ENCODE results near the gene BMPR1B.

The BMPR1B gene

DNA sequence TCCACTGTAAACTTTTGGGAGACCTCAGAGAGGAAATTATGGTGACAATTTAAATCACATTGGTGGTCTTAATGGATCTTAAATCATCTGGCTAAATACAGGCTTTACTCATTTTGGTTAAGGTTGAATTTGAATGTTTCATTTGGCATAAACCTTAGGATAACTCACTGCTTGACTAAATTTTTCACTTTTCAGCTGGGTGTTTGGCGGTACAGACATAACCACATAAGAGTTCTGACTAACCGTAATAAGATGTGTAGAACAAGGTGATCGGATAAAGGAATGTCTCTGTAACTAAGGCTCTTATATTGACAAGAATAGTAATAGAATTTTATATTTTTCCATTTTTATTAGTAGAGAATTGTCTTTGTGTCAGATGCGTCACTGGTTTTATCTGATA is 281.0 kb downstream of the BMPR1B start:
- no peak overlapping the region for H3K4me3 ChIP-seq (ENCODE audit: low read depth, low read length)
- TF ChIP-seq, protein P1, sequence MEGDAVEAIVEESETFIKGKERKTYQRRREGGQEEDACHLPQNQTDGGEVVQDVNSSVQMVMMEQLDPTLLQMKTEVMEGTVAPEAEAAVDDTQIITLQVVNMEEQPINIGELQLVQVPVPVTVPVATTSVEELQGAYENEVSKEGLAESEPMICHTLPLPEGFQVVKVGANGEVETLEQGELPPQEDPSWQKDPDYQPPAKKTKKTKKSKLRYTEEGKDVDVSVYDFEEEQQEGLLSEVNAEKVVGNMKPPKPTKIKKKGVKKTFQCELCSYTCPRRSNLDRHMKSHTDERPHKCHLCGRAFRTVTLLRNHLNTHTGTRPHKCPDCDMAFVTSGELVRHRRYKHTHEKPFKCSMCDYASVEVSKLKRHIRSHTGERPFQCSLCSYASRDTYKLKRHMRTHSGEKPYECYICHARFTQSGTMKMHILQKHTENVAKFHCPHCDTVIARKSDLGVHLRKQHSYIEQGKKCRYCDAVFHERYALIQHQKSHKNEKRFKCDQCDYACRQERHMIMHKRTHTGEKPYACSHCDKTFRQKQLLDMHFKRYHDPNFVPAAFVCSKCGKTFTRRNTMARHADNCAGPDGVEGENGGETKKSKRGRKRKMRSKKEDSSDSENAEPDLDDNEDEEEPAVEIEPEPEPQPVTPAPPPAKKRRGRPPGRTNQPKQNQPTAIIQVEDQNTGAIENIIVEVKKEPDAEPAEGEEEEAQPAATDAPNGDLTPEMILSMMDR (IDR thresholded peaks at IDR 0.05; ENCODE audit: insufficient read depth, low read depth, low read length, missing control alignments): no peak
- DNase-seq (ENCODE audit: low read depth): no peak

DNA sequence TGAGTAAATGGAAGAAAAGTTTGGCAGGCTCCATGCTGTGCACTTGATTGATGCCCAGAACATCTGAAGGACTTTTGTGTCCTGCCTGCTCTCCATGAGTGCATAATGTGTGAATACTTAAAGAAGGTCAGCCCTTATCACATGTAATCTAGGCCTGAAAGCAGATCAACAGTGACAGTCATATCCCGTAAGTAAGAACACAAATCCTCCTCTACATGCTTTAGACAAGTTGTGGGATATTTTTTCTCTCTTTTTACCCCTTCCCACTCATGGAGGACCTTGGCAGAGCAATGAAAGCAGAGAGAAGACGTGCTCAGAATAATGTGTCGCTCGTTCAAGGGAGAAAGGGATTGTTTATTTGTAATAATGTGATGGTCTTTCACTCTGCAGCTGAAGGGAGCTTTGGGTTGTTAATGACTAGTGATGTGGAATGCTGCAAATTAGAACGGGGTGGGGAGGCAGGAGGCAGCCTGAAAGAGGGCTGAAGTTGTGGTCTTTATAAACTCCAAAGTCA is 286.6 kb downstream of the BMPR1B start:
- no peak overlapping the region for H3K4me3 ChIP-seq (ENCODE audit: low read depth, low read length)
- TF ChIP-seq, protein P1 (IDR thresholded peaks at IDR 0.05; ENCODE audit: insufficient read depth, low read depth, low read length, missing control alignments): no peak
- no peak for DNase-seq (ENCODE audit: low read depth)

DNA sequence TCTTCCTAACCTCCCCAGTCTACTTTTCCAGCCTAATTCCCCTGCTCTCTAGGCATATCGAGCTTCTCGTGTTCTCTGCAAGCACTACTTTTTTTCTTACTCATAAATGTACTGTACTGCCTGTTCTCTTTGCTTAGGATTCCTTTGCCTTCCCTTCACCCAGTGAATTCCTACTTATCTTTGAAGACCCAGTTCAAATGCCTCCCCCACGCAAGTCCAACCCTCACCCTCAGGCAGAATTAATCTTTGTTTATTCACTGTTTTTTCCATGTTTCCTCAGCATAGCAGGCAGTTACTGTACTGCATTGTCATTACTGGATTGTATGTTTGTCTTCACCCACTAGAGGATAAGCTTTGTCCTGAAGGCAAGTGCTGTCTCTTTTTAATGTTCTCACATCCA is 287.7 kb downstream of the BMPR1B start:
- DNase-seq (ENCODE audit: low read depth): no peak
- H3K4me3 ChIP-seq (ENCODE audit: low read depth, low read length): no peak overlapping the region
- TF ChIP-seq, protein P1 (IDR thresholded peaks at IDR 0.05; ENCODE audit: insufficient read depth, low read depth, low read length, missing control alignments): no peak

DNA sequence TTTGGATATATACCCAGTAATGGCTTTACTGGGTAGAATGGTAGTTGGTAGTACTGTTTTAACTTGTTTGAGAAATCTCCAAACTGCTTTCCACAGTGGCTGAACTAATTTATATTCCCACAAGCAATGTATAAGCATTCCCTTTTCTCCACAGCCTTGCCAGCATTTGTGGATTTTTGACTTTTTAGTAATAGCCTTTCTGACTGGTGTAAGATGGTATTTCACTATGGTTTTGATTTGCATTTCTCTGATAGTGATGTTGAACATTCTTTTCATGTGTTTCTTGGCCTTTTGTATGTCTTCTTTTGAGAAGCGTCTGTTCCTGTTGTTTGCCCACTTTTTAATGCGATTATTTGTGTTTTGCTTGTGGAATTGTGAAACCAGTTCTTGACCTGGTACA is 290.5 kb downstream of the BMPR1B start:
- no peak for DNase-seq (ENCODE audit: low read depth)
- no peak overlapping the region for H3K4me3 ChIP-seq (ENCODE audit: low read depth, low read length)
- TF ChIP-seq, protein P1 (IDR thresholded peaks at IDR 0.05; ENCODE audit: insufficient read depth, low read depth, low read length, missing control alignments): no peak

DNA sequence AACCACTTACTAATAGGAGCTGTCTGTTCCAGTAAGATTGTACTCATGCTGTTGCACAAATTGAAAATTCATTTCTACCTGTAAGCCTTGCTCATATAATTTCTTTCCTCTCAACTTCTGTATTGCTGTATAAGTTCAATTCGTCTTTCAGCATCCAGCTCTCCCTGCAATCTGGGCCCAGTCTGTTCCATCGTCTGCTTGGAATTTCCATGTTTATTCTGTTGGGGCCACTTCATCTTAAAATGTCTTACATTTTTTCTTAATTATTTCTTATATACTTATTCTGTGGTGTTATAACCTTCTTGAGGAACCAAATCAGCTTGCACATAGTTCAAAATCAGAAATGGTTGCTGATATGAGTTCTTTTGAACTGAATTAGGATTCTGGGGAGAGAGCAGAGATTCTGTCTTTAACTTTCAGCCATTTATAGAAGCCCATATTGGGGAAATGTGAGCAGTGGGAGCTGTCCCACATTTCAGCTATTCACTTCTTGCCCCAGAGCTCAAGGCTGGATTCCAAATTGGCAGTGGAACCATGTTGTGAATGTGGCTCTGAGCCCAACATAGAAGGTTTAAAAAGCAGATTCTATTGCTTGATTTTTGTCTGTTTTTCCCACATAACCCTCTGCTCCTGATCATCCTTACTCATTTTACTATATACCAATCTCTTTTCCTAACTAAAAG is 291.9 kb downstream of the BMPR1B start:
- DNase-seq (ENCODE audit: low read depth): no peak
- TF ChIP-seq, protein P1 (IDR thresholded peaks at IDR 0.05; ENCODE audit: insufficient read depth, low read depth, low read length, missing control alignments): no peak
- no peak overlapping the region for H3K4me3 ChIP-seq (ENCODE audit: low read depth, low read length)

DNA sequence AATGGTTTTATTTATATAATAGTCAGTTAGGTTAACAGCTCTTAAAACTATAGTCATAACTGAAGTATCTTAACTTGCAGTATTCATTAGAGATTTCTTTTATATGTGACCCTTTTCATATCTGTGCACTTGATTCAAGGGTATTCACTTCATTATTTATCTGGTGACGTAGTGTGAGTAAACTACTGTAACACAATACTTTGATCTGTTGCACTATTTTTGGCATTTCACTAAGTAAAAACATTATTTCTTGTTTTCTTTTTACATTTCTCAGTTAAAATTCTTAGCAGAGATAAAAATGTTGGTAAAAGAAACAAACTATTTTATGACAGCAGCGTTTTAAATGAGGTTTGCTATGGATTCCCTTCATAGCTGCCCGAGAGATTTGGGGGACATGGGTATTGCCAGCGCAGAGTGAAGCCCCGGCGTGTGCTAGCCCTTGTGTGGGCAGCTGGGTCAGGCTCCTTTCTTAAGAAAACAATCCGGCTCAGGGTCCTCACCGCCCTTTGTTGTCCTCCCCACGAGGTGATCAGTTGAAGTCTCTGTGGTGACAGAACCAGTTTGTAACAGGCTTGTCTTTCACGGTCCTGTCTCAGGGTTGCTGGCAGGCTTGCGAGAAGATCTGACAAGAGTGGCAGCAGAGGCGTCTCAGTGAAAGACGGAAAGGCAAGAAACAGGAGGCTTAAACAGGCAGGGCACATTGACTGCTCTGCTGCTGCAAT is 293.4 kb downstream of the BMPR1B start:
- no peak for DNase-seq (ENCODE audit: low read depth)
- H3K4me3 ChIP-seq (ENCODE audit: low read depth, low read length): no peak overlapping the region
- TF ChIP-seq, protein P1 (IDR thresholded peaks at IDR 0.05; ENCODE audit: insufficient read depth, low read depth, low read length, missing control alignments): no peak

Measured in GM12865 (cell line).